ENCODE data around the gene CIT.
"Not testable (repeated sequence)": the region's sequence is repeated elsewhere in the genome, so short reads cannot be mapped to it uniquely, and the experiment has no call there.

The CIT gene

GRCh38 chr12:119876761-119877638 is at the start of gene CIT:
Gene CIT (minus strand): TSS chr12:119877320. CDS start chr12:119876168, 1,152 bp downstream.
- DNase-seq = peak; percentile 86

GRCh38 chr12:119925269-119925668 is 48.1 kb upstream of the CIT start:
- no peak for DNase-seq

- no peak for DNase-seq
Observed at GRCh38 chr12:119920064-119920463, 42.9 kb upstream of the CIT start.

- DNase-seq = no peak
Observed at GRCh38 chr12:119915894-119916510, 38.9 kb upstream of the CIT start.

GRCh38 chr12:119914666-119915065 is 37.5 kb upstream of the CIT start:
- no peak for DNase-seq

- DNase-seq = no peak
Observed at GRCh38 chr12:119913536-119914330, 36.6 kb upstream of the CIT start.

- no peak for DNase-seq
Observed at GRCh38 chr12:119911182-119911581, 34.1 kb upstream of the CIT start.

- DNase-seq = no peak
Observed at GRCh38 chr12:119910586-119910985, 33.5 kb upstream of the CIT start.

GRCh38 chr12:119902084-119902509 is 25.0 kb upstream of the CIT start:
- DNase-seq = peak; percentile 56

GRCh38 chr12:119901670-119902069 is 24.6 kb upstream of the CIT start:
- no peak for DNase-seq

- DNase-seq = no peak
Observed at GRCh38 chr12:119894916-119895315, 17.8 kb upstream of the CIT start.

- not testable (repeated sequence) for DNase-seq
Observed at GRCh38 chr12:119892611-119893010, 15.5 kb upstream of the CIT start.

- DNase-seq = no peak
Observed at GRCh38 chr12:119885549-119885948, 8.4 kb upstream of the CIT start.

- DNase-seq = not testable (repeated sequence)
Observed at GRCh38 chr12:119883791-119884190, 6.7 kb upstream of the CIT start.

GRCh38 chr12:119883237-119883636 is 6.1 kb upstream of the CIT start:
- no peak for DNase-seq

GRCh38 chr12:119877639-119877948 is 474 bp upstream of the CIT start:
- no peak for DNase-seq

GRCh38 chr12:119870457-119870856 is 6.7 kb downstream of the CIT start:
- DNase-seq = peak; percentile 77

GRCh38 chr12:119869720-119870119 is 7.4 kb downstream of the CIT start:
- DNase-seq = peak; percentile 74

- peak; percentile 48 for DNase-seq
Observed at GRCh38 chr12:119868992-119869391, 8.1 kb downstream of the CIT start.

GRCh38 chr12:119864591-119864990 is 12.5 kb downstream of the CIT start:
- DNase-seq = no peak

GRCh38 chr12:119859241-119859640 is 17.9 kb downstream of the CIT start:
- no peak for DNase-seq

GRCh38 chr12:119857041-119857591 is 20.0 kb downstream of the CIT start:
- DNase-seq = no peak

GRCh38 chr12:119850330-119850729 is 26.8 kb downstream of the CIT start:
- no peak for DNase-seq

Data from NCI-H446 treated with DMSO at 0.1 percent for 48 hours (cell line).